Activated CD8-positive, alpha-beta memory T cell treated with anti-CD3 and anti-CD28 coated beads, Interleukin-2, amount 50 U/mL, for 4 hours (primary cell): ENCODE measurements around the gene PLD6.
"Not testable (repeated sequence)": the region's sequence is repeated elsewhere in the genome, so short reads cannot be mapped to it uniquely, and the experiment has no call there.

ENCODE experiments used
- DNase-seq: peaks from one replicate; pipeline ENCODE4 v3.0.0-alpha.2; 2020

Gene PLD6

DNA sequence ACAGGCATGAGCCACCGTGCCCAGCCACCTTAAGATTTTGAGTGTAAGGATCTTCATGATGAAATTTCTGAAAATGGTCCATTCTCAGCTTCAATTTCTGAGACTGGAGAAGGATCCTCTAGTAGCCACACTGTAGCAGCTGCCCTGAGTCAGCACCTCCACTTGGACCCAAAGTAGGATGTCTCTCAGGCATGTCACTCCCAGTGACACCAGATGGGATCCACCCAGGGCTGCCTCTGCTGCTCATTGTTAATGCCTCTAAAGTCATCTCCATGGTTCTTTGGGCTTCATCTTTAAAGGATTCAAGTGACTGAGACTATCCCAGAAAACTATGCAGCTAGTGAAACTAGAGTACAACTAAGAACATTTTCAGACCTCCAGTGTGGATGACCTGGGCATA is 7.9 kb downstream of the PLD6 start:
- DNase-seq: no peak

DNA sequence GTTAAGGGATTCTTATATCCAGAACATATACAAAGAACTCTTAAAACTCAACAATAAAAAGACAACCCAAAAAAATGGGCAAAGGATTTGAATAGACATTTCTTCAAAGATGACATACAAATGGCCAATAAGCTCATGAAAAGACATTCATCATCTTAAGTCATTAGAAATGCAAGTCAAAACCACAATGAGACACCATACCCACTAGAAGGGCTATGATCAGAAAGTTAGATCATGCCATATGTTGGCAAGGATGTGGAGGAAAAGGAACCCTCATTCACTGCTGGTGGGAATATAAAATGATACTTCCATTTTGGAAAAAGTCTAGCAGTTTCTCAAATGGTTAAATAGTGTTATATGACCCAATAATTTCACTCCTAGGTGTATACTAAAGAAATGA is 9.4 kb downstream of the PLD6 start:
- DNase-seq: no peak

DNA sequence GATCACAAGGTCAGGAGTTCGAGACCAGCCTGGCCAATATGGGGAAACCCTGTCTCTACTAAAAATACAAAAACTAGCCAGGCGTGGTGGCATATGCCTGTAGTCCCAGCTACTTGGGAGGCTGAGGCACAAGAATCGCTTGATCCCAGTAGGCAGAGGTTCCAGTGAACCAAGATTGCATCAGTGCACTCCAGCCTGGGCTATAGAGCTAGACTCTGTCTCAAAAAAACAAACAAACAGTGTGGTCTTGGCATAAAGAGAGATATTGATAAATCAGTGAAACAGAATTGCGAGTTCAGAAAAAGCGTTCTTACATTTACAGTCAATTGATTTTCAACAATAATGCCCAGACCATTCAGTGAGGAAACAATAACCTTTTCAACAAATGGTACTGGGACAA is 10.7 kb downstream of the PLD6 start:
- not testable (repeated sequence) for DNase-seq

DNA sequence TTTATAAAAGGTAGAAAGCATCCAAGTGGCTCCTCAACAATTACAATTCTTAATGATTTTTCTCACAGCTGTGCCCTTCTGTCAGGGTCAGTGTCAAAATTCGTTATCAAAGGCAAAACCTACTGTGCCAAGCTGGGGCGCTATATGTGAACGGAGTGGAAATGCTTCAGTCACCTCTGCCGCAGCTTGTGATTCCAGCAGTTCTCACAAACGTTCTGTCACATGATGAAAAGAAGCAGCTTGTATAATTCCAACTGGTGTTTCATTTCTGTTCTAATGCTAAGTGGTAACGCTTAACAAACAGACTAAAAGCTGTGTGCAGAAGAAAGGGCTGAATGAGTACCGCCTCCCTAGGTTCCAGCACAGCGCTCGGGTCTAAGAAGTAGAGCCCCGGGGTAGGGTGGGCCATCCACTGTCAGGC is 14.2 kb downstream of the PLD6 start:
- no peak for DNase-seq

DNA sequence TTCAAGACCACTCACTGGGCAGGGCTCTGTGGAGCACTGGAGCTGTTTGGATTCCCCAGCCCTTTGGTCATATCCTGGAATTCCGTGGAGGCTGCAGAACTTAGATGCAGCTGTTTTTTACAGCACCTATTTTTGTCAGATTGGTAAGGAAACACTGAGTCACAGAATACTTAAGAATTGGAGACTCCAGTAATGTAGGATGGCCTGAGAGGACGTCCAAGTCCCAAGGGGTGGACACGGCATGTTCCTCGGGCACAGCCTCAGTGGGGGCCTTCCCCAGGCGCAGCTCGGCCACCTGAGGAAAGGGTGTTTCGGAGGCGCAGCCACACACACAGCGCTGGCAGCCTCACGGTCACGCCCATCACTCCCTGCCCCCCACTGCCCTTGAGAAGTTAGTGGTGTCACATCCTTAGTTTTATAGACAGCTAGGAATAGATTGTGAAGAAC is 14.8 kb downstream of the PLD6 start:
- no peak for DNase-seq

DNA sequence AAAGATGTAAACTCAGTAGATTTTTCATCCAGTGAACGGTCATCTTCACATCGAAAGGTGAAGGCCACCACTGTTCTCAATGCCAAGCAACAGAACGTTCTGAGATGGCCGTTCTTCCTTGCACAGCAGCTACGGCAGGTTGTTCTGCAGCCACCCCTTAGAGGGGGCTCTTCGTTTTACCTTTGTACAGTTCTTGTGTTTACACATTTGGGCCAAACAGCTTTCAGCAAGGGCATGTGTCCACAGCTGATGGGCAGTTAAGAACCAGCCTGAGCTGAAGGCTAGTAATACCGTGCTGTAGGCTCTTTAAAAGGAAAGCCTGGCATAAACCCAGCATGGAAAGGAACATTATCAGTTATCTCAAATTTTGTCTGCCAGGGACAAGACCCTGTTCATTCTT is 15.9 kb downstream of the PLD6 start:
- DNase-seq: no peak

DNA sequence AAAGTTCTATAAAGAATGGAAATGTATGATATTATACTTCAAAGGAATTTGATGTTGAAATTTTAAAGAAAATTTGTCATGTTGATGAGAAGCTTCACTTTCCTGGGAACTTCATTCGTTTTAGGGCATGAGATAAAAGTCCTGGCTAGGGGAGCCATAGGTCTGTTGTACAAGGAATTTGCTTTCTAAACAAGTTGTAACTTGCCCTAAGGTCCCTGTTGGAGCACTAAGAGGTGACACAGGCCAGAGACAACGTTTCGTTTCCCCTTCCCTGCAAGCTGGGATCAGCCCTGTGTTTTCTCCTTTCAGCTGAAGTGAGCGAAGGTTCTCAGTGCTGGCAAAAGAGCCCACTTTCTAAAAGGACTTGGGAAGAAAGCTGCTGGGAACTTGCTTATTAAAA is 16.6 kb downstream of the PLD6 start:
- no peak for DNase-seq

DNA sequence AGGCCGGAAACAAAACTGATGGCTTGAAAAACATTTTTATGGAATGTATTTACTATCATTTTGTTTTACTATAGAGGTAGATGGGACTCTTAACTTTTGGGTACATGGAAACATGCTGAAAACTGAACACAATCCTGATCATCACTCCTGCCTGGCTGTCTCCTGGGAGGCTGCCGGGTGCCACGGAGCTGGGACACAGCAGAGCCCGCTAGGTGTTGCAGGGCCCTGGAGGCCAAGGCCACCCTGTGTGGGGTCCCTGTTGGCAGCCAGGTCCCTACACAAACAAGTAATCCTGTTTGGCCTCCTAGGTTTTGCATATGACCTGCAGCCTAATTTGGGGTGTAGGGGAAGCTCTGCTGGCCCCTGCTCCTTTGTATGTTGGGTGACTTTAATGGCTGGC is 17.5 kb downstream of the PLD6 start:
- DNase-seq: no peak

DNA sequence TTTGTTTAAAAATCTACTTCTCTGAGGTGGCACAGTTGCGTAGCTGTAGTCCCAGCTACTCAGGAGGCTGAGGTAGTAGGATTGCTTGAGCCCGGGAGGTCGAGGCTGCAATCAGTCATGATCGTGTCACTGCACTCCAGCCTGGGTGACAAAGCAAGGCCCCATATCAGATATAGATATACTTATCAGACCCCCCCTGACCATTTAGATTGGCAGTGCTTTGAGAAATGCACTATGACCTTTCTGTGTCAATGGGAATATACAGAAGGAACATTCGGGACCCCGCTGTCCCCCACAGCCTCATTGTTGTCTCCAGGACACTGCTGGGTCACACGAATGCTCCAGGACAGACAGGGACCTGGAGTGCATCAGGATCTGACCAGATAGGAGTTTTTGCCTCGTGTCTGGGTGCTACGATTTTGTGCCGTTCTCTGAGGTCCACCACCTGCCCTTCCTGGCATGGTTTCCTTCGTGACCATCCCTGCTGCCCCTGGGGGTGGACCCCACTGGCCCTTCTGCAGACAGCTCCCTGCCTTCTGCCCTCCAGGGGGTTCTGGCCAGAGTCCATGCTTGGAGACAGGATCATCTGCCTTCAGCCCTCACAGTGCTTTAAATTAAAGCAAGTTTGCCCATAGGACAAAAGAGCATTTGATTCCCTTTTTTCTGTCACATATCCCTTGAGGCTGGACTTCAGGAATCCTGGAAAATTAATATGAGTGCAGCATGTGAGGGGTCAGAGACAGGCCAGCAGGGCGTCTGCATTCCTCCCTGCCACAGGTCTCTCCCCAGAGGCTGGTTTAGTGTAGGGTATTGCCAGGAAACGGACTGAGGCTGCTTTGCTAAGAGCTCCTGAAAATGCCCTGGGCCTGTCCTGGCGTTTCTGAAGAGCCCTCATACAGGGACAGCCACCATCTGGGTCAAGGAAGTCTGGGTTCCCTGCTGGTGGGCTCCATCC is 19.3 kb downstream of the PLD6 start:
- DNase-seq: no peak

DNA sequence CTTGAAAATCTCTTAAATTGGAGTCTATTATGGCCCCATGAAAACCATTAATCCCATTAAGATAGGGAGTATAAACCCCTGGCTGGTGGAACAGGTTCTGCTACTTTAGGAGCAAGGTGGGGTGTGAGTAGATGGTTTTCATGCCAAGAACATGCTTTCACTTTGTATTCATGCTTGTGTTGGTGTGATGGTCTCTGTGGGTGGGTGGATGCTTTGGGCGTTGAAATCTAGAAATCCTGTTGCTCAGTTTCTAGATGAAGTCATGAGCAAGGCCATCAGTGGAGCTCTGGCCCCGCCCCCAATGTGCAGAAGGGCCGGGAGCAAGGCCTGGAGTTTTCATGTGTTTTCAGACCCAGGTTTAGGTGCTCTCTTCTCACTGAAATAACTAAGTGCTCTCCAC is 20.1 kb downstream of the PLD6 start:
- peak; percentile 36 for DNase-seq

DNA sequence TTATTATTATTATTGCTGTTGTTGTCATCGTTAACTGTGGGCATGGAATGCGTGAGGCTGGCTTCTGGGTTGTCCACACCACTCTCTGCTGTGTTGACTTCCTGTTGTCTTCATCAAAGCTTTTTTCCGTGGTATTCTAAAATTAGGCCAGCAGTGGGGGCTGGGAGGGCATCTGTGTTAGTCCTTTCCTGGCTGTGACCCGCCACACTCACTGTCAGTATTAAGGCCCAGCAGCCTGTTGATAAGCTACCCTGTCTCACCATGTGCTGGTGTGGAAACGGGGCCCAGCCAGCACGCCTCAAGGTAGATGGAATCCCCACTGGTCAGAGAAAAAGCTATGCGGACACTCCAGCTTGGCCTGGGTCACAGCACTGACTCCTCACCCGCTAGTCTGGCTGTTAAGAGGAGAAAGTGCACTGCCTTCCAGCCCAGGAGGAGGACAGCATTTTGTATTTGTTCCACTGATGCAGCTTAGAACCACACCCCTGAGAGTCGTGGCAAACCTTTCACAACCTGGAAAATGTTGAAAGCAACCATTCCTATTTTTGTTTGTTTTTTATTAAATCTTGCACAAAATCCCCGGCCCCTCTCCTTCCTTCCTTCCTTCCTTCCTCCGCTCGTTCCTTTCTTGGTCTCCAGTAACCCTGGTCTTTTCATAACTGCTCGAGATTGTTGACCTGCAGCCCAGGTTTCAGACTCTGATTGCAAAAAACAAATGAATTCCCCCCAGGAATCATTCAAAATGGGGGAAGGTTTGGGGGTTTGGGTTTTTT is 21.0 kb downstream of the PLD6 start:
- DNase-seq: not testable (repeated sequence)

DNA sequence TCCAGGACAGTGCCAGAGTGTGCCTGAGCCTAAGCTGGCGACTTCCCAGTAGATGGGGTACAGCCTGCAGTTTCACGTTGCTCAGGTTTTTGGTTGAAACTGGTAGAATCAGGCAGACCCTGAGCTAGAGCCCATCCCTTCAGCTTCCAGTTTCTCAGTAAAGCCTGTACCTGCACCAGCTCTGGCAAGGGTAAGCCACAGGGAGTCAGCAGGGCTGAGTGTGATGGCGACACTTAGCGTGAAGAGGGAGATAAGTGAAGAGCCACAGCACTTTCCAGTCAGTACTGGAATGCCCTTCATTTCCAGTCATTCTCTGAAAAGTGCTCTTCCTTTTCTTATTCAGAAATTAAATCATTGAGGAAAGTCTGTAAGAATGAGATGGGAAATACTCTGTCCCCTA is 22.4 kb downstream of the PLD6 start:
- no peak for DNase-seq

DNA sequence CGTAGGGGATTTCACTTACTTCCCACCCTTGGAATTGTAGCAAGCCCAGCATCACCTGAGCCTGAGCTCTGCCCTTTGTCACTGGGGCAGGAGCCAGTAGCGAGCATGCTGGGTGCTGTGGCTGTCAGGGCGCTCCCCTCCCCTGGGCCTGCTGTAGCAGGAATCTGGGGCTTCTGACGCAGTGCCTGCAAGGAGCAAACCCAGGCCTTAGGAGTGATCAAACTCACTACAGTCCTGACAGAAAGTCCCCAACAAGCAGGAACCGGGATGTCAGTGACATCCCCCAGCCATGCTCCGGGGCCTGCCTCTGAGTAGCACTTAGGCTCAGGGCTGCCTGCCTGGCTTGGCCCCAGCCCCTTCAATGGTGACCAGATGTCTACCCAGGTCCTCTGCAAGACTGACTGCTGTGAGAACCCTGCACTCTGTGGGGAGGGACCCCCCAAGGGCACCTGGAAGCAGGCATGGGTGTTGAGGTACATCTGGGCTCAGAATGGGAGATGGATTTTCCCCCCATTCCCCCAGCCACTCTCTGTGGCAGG is 23.5 kb downstream of the PLD6 start:
- no peak for DNase-seq

DNA sequence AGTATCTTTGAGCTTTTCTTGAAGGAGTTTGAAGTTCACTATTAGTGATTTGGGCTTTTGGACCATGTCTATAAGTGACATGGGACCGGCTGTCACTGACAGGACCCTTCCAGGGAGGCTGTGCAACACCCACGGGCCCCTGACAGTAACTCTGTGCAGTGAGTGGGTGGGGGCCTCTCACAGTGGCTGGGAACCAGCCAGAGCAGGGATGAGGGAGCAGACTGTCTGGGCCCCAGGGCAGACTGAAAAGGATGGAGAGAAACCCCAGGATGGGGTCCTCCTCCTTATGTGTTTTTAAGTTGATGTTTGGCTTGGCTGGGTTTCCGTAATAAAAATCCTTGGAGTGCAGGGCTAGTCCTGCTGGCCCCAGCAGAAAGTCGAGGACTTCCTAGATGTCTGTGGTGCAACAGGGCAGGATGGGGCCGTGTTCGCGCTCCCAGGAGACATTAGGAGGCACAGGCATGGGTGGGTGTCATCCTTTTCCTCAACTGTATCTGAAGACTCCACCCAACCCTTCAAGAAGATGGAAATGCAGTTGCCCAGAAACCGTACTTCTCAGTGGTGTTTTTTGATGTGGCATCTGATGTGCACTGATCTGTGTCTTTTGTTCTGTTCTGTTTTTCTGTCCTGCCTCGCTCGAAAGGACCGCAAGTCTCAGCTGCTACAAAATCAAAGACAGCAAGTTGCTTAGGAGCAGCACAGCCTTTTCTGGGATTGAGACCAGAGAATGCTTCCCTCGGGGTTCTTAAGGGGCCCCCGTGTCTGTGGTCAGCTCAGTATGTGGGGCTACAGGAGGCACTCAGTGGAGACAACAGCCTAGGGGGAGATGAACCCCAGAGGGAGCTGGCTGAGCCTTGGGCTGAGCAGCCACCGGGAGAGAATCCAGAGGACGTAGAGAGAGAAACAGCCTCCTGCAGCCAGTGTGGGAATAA is 24.2 kb downstream of the PLD6 start:
- peak; percentile 31 for DNase-seq

DNA sequence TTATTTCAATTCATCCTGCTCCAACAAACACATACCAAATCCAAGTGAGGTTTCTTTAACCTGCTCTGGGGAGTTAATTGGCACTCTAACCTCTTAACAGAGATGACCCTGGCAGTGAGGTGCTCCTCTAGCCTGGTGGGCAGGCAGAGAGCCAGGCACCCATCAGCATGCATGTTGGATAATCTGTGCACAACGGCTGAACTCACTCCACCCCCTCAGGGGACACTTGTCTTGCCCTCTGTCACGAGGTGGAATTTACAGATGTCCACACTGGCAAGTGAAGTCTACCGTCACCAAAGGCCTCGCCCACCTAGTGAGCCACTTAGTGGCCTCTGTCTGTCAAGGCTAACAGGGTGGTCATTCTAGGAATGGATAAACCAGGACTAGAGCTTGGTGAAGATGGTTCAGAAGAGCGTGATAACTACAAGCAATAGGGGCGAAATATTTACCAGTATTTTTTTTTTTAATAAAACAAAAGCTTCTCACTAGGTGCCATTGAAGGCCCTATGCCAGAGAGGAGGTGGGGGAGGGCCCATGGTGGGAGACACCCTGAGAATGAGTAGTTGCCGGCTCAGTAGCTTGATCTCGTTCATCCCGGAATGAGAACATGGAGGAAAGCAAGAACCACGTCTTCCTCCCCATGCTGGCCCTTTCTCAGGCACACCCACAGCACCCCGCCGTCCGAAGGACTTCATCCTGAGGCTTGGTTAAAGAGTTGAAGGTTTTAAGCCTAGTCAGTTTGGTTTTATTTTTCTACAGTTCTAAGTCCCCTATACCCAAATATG is 25.2 kb downstream of the PLD6 start:
- no peak for DNase-seq

DNA sequence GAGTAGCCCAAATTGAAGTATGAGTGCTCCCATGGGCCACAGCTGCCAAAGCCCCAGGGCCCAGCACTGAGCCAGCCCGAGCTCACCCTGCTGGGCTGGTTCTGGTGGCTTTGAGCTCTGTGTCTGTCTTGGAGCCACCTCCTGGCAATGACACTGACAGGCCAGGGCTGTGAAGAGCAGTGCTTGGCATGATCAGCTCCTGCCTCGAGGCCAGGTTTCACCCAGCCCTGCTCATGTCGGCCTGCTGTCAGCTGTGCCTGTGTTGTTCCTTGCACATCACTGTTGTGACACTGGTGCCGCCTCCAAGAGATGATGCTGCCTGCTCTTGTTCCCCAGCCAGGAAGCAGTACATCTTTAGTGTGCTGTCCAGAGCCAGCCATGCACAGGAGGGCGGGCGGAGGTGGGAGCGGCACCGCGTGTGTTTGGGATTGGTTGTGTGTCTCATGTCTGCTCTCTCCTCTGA is 26.0 kb downstream of the PLD6 start:
- DNase-seq: no peak

DNA sequence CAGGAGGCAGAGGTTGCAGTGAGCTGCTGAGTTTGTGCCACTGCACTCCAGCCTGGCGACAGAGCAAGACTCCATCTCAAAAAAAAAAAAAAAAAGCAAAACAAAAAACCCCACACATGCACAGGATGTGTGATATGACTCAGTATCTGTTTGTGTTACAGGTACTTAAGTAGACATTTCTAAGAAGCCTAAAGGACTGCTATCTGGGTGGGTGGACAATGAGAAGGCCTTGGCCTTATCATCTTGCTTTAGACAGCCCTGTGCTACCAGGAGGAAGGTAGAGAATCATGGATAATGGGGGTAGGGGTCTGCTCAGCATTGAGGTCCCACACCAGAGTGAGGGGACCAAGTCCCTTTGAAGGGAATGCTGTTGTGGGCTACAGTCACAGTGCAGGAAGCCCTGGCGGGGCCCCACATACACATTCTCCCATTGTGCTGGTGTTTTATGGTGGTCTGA is 26.7 kb downstream of the PLD6 start:
- DNase-seq: no peak

DNA sequence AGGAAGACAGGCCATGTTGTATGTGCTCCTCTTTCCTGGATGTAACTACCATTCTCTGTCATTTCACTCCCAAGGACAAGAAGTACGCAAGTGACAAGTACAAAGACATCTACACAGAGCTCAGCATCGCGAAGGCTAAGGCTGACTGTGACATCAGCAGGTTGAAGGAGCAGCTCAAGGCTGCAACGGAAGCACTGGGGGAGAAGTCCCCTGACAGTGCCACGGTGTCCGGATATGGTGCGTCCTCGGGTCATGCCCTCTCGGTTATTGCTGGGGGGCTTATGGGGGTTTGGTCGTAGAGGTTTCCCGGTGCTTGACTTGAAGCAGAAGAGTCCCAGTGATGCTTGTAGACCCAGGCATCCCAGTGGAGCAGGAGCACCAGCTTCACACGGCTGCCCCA is 29.0 kb downstream of the PLD6 start:
- no peak for DNase-seq

DNA sequence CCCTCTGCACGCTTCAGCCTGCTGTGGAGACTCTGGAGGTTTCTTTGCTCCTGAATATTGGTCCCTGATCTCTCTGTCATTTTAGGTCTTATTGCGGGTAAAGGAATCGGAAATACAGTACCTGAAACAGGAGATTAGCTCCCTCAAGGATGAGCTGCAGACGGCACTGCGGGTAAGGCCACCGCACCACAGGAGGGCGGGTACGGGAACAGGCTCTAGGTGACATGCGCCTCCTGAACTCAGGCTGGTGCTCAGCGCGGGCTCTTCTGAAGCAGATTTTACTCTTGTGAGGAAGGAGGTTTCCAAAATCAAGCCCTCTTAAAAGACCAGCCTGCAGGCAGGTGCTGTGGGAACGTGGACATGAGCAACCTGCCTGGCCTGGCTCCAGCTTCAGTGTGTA is 29.8 kb downstream of the PLD6 start:
- no peak for DNase-seq

DNA sequence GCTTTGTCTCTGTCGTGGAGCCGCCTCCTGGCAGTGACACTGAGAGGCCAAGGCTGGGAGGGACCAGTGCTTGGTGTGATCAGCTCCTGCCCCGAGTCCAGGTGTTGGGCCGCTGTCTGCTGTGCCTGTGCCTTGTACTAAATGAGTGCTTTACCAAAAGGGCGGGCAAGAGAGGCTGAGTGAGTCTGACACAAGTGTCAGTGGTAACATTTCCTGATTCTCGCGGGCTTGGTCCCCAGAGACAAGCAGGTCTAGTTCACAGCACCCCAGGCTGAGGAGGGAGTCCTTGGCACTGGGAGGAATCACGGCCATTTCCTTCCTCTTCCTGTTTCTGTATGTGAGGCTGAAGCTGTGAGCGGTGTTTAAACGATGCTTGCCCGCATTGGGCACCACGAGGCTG is 30.2 kb downstream of the PLD6 start:
- DNase-seq: no peak

DNA sequence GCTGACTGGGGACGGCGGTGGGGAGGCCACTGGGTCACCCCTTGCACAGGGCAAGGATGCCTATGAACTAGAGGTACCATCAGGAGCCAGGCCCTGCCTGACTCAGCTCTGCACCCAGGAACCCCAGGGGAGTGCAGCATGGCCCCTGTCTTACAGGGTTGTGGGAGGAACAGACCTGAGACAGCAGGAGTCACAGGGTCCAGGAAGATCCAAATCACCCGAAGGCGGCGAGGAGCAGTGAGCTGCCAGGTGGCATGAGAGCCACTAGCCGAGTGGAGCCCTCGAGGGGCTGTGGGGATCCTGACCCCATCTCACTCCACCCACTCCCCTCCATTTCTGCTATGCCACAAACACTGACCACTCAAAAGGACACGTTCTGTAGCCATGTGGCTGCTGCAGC is 30.8 kb downstream of the PLD6 start:
- no peak for DNase-seq

DNA sequence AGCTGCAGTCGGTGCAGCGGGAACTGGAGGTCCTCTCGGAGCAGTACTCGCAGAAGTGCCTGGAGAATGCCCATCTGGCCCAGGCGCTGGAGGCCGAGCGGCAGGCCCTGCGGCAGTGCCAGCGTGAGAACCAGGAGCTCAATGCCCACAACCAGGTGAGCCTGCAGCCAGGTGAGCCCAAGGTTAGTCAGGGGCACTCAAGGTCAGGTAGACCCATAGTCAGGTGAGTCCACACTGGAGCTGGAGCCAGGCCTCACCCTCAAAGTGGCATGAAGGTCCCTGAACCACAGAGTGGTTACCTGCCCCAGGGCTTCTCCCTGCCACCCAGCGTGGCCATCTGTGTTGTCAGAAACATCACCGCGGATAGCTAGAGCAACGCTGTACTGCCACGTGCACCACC is 32.2 kb downstream of the PLD6 start:
- no peak for DNase-seq
